ENCODE measurements around the gene CAMK2N2. TPM values are rescaled to one million over a fixed set of nuclear protein-coding genes. Genes with fewer than 3 reads are reported as not detected.
"Not testable (repeated sequence)": the region's sequence is repeated elsewhere in the genome, so short reads cannot be mapped to it uniquely, and the experiment has no call there.

The CAMK2N2 gene
- total RNA-seq, 2 donors from 2014 or later: not detected

DNA sequence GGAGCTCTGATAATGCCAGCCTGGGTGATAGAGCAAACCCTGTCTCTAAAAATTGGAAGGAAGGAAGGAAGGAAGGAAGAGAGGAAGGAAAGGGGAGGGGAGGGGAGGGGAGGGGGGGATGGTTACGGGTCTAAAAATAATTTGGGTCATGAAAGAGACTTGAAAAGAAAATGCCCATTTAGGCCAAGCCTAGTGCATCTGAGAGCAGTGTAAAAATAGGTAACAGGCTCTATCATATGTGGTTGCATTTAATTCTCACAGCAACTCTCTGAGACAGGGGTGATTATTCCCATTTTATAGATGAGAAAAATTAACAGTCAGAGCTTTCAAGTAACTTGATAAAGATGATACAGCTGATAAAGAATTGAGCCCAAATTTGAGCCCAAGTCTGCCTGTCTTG lies 10.9 kb upstream of the CAMK2N2 start:
- DNase-seq (ENCODE audit: low spot score): no peak
- peaks cover 0 to 5% of the 10 kb centered on the region in 2 donors for H3K27me3 ChIP-seq
- H3K4me3 ChIP-seq: no peak overlapping the region
- H3K36me3 ChIP-seq: no peaks in the 10 kb centered on the region
- H3K9me3 ChIP-seq: no peaks in the 10 kb centered on the region
- TF ChIP-seq, protein P1, sequence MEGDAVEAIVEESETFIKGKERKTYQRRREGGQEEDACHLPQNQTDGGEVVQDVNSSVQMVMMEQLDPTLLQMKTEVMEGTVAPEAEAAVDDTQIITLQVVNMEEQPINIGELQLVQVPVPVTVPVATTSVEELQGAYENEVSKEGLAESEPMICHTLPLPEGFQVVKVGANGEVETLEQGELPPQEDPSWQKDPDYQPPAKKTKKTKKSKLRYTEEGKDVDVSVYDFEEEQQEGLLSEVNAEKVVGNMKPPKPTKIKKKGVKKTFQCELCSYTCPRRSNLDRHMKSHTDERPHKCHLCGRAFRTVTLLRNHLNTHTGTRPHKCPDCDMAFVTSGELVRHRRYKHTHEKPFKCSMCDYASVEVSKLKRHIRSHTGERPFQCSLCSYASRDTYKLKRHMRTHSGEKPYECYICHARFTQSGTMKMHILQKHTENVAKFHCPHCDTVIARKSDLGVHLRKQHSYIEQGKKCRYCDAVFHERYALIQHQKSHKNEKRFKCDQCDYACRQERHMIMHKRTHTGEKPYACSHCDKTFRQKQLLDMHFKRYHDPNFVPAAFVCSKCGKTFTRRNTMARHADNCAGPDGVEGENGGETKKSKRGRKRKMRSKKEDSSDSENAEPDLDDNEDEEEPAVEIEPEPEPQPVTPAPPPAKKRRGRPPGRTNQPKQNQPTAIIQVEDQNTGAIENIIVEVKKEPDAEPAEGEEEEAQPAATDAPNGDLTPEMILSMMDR (IDR thresholded peaks at IDR 0.05): no peak
- H3K4me1 ChIP-seq: no peaks in the 10 kb centered on the region
- H3K27ac ChIP-seq: no peak overlapping the region

DNA sequence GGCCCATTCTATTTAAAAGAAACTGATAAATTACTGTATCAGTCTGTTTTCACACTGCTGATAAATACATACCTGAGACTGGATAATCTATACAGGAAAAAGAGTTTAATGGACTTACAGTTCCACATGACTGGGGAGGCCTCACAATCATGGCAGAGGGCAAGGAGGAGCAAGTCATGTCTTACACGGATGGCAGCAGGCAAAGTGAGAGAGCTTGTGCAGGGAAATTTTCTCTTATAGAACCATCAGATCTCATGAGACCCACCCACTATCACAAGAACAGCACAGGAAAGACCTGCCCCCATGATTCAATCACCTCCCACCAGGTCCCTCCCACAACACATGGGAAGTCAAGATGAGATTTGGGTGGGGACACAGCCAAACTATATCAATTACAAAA lies 5.9 kb upstream of the CAMK2N2 start:
- not testable (repeated sequence) for DNase-seq (ENCODE audit: low spot score)

DNA sequence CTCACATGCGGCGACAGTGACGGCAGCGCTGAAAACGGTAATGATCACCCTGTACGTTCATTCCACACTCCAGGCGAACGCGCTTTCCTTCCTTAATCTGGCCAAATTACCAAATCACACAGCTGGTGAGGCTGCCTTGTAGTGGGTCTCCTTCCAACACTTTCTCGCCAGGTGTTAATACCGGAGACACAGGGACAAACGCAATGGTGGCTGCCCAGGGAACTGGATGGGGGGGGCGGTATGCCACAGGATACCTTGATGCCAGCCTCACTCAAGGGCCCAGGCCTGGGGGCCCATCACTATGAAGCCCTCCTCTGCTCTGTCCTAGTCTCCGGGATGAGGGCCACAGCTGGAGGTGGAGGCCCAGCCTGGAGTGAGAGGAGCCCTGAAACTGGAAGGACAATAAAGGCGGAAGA lies 1.4 kb upstream of the CAMK2N2 start:
- TF ChIP-seq, protein P1 (IDR thresholded peaks at IDR 0.05): no peak
- no peak for DNase-seq (ENCODE audit: low spot score)
- Histone ChIP-seq H3K4me1 (peaks cover 0 to 32% of the 10 kb centered on the region in 2 donors), H3K27me3 (peaks cover 3 to 23% of the 10 kb centered on the region in 2 donors), H3K36me3 (no peaks in the 10 kb centered on the region), H3K27ac (no peak overlapping the region), H3K9me3 (no peaks in the 10 kb centered on the region), H3K4me3 (peak overlapping the region in 1 of 2 donors; percentile 54)

More for the DNA sequence above, 5.9 kb upstream of the CAMK2N2 start:
- H3K9me3 ChIP-seq, H3K4me3 ChIP-seq, H3K4me1 ChIP-seq, H3K36me3 ChIP-seq, H3K27ac ChIP-seq: not testable (repeated sequence)
- peaks cover 3 to 12% of the 10 kb centered on the region in 2 donors for H3K27me3 ChIP-seq

DNA sequence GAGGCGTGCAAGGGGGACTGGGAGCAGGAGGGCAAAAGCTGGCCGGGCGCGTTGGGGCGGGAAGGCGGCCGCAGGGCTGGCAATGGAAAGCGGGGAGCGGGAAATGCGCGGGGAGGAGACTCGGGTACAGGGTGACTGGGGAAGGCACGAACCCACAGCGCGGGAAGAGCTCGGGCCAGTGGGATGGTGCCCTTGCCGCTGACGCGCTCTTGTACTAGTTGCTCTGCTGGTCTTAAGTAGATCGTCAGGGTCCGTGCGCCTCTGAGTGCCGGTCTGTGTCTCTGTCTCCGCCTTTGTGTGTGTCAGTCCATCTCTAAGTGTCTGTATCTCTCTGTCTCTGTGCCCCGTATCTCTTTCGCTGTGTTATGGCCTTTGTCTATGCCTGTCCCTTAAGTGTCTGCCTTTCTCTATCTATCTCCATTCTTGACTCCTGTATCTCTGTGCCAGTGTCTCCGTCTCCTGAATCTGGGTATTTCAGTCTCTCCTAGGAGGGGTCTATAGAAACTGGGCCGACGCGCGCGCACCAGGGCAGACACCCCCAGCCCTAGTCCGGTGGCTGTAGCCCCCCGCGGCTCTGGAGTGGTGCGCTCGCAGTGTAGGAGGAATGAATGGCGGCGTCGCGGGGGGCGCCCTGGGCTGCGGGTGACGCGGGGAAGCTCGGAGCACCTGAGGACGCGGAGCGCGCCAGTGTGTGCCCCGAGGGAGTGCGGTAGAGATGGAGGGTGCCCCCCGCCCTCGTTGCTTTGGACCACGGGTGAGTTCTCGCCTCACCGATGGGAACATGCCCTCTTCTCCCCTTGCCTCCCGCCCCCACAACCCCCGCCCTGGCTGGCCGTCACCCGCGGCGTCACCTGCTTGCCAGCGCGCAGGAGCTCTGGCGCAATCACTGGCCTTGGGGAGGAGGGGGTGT lies 756 bp upstream of the CAMK2N2 start:
- Histone ChIP-seq H3K27ac (no peak overlapping the region), H3K27me3 (peaks cover 3 to 23% of the 10 kb centered on the region in 2 donors), H3K4me1 (peaks cover 0 to 32% of the 10 kb centered on the region in 2 donors), H3K9me3 (no peaks in the 10 kb centered on the region), H3K4me3 (peak overlapping the region; percentile 27 to 54), H3K36me3 (no peaks in the 10 kb centered on the region)
- DNase-seq (ENCODE audit: low spot score): no peak
- TF ChIP-seq, protein P1 (IDR thresholded peaks at IDR 0.05): no peak

DNA sequence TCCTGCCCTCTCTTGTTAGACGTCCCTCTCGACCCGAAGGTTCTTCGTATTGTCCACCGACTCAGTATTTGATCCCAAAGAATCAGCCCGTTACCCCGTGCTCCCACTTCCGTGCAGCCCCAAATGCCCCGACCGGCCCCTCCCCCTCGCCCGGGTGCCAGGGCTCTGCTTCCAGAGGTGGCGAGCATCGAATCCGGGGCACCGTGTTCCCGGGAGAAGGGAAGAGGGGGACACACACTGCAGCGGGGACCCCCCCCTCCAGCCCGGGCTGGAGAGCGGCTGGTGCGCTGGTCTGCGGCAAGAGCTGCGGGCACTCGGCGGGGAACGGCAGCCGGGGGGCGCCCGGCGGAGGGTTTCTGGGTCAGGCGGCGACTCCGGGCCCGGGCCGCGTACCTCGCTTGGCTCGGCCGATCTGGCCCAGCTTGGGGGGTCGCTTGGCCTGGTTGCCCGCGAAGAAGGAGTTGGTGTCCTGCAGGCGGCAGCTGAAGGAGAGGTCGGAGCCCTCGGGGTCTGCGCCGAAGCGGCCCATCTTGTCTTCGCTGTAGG lies 556 bp downstream of the CAMK2N2 start:
- no peak overlapping the region for H3K27ac ChIP-seq
- TF ChIP-seq, protein P1 (IDR thresholded peaks at IDR 0.05): no peak
- peaks cover 0 to 32% of the 10 kb centered on the region in 2 donors for H3K4me1 ChIP-seq
- no peaks in the 10 kb centered on the region for H3K9me3 ChIP-seq
- H3K36me3 ChIP-seq: no peaks in the 10 kb centered on the region
- H3K4me3 ChIP-seq: peak overlapping the region; percentile 27 to 54
- peaks cover 3 to 23% of the 10 kb centered on the region in 2 donors for H3K27me3 ChIP-seq
- DNase-seq (ENCODE audit: low spot score): no peak

Measured in right atrium auricular region (tissue), 2 donors.